ENCODE measurements around the gene MIER1.

The MIER1 gene

DNA sequence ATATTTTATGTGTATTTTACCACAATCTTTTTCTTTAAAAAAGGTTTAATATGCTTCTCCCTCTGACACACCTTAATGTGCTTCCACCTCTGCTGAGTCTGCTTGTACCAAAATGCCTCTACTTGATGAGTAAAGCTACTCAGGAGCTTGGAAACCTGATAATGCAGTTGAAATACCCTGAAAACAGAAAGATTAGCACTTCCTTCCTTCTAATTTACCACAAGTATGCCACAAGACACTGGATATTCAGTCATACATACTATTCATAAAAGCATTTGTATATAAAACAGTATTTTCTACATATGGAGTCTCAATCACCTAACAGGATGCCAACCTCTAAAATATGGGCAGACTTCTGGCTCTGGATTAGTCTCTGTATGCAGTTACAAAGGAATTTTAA is 74.2 kb downstream of the MIER1 start:
- DNase-seq: no peak

- DNase-seq: no peak
These were observed 75.0 kb downstream of the MIER1 start for GRCh38 chr1:66999640-67000400.

- DNase-seq: no peak
These were observed 77.1 kb downstream of the MIER1 start for GRCh38 chr1:67001682-67002425.

DNA sequence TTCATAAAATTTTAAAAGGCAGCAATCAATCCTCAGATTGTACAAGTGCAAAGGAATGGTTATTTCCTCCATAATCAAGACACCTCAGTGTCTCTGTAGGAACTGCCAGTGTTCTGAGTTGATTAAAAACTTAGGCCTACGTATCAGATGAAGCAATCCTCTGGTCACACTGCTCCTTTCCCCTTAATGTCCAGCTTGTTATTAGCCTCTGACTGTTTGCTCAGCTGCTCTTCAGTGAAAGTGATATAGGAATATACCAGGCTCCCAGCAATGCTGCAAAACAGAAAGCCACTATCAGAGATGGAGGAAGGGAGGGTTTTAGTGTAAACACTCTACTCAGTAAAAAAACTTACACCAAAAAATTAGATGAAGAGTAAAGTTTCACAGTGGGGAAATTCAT is 79.4 kb downstream of the MIER1 start:
- DNase-seq: no peak

- no peak for DNase-seq
These were observed 80.3 kb downstream of the MIER1 start for GRCh38 chr1:67005068-67005467.

DNA sequence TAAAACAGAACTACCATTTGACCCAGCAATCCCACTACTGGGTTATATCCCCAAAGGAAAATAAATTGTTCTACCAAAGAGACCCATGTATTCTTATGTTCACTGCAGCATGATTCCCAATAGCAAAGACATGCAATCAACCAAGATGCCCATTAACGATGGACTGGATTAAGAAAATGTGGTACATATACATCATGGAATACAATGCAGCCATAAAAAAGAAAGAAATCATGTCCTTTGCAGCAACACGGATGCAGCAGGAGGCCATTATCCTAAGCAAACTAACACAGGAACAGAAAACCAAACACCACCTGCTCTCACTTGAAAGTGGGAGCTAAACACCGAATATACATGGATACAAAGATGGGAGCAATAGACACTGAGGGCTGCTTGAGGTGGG is 85.0 kb downstream of the MIER1 start:
- DNase-seq: no peak

GRCh38 chr1:67013573-67013972 is 88.8 kb downstream of the MIER1 start:
- DNase-seq: no peak

DNA sequence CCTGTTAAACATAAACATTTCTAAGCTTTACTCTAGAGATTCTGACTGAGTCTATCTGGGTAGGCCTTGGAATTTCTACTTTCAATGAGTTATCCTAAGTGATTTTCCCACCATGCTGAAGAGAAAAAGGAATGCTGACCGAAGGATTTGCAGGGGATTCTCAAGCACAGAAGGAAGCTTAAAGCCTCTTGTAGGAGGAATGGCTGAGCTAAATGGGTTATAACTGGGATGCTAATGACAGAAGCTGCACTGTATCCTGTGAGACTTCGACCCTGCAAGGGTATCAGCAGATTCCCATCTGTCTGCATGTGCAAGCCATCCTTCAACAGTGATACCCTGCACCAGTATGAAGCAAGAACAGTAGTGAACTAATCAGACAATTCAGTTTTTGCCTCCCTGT is 93.8 kb downstream of the MIER1 start:
- DNase-seq: no peak

- DNase-seq: no peak
These were observed 94.3 kb downstream of the MIER1 start for GRCh38 chr1:67019121-67019520.

DNA sequence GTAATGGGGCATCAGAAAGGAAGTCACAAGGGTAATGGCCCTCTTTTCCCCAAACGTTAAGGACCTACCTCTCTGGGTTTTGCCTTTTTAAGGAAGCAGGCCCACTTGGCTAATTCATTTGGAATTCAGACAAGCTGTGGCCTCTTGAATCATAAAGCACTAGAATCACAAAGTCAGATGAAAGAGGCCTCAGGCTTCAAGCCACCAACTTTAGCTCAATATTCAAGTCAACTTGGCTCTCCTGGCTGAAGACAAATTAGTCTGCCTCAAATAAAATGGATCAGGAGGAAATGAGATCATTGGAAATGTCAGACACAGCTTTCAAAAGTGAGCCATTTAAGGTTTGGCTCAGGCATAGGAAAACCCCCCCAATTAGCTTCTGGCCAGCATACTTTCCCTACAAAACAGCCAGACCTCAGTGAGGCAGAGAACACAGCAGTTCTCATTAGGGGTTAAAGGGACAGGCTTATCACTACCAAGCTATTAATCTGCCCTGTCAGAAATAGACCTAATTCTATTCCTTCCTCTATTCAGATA is 94.9 kb downstream of the MIER1 start:
- no peak for DNase-seq

DNA sequence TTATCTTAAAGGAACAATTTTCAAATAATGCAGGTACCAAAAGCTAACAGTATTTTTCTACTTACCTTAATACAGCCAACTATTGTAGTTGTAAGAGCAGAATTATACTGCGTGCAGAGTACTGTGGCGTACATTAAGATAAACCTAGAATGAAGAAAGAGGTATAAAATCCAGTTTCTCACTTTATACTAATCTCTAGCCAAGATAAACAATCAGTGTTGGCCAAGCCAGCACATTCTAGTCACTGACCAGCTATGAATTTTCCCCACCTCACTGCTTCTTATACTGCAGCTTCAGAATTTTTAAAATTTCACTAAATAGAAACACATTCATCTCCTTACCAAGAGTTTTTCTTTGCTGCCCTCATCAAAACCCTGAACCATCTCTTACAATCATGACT is 95.5 kb downstream of the MIER1 start:
- DNase-seq: no peak

- no peak for DNase-seq
These were observed 96.0 kb downstream of the MIER1 start for GRCh38 chr1:67020765-67021164.

DNA sequence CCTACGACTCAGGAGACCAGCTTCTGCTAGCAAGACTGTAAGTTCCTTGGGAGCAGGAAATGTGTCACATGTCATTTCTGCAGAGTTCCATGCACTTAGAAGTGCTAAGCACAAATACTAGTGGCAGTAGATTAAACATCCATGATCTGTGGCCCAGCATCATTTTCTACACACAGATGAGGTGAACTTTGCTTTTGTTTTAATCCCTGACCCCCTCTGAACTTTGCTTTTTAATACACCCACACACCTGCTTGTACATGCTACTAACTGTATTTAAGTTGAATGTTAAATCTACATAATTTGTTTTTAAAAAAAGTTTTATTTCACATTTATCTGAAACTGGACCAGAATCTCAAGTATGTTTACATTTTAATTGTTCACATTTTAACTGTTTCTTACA is 104.7 kb downstream of the MIER1 start:
- no peak for DNase-seq

DNA sequence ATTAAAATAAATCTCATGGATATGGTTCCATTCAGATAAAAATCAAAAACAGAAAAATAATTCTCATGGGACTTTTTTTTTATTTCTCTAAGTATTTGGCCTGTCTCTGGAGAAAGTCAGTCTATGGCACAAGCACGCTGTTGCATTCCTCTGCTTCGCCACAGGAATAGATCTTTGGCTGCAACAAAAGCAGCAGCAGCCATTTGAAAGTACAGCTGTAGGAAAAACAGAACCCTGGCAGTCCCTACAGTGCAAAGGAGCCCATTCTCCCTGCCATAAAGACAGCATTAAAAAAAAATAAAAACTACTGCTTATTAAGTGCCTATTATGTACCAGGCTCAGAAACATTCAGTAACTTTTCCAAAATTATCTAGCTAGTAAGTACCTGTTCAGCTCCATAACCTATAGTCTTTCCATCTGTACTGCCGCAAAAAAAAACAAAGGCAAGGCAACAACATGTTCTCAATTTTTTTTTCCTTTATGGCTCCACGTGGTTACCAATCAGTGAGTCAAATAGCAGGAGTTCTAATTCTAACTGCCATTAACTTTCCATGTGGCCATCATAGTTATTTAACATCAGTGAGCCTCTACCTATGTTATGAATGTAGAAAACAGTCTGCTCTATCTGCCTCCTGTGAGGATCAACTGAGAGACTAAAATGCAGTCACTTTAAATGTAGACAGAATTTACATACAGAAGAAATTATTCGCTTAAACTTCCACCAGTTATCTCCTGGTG is 106.5 kb downstream of the MIER1 start:
- DNase-seq: no peak

DNA sequence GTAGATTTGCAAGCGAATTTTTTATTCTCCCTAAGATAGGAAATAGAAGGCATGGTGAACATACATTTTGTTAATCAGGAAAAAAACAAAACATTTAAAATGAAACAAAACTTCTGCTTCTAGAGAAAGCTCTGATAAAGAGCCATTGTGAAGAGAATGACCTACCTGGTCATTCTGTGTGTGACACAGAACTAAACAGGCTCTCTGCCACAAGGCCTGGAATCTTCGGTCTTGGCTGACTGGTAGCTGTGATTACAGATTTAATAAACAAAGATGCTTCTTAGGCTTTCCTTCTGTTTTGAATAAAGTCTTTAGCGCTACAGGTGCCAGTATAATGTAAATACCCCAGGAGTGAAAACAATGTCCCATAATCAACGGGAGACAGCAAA is 107.1 kb downstream of the MIER1 start:
- DNase-seq: no peak
